ENCODE data around the gene CCL3.

GRCh38 chr17:36105781-36106492, 16.0 kb upstream of the CCL3 start:
- TF ChIP-seq CTCF (IDR thresholded peaks at IDR 0.05 in 2 of 3, conservative IDR thresholded peaks at IDR 0.05 in 1 of 3; ENCODE audit: borderline replicate concordance in 1 of 3, insufficient read depth in 1 of 3, low read depth in 2 of 3, low read length in 2 of 3) = no peak
- TF ChIP-seq SIN3A (IDR thresholded peaks at IDR 0.05; ENCODE audit: low read depth) = no peak
- no peak for TF ChIP-seq YY1 (IDR thresholded peaks at IDR 0.05; ENCODE audit: extremely low read depth, insufficient replicate concordance, low read depth, low read length)
- no peak for TF ChIP-seq CEBPB (IDR thresholded peaks at IDR 0.05; ENCODE audit: low read depth)
- TF ChIP-seq ATF3 (IDR thresholded peaks at IDR 0.05) = no peak
- no peak for TF ChIP-seq POLR2A (IDR thresholded peaks at IDR 0.05; ENCODE audit: borderline replicate concordance, extremely low read depth, insufficient read depth, insufficient read length)
